ENCODE measurements around the gene TSEN54.
"Not testable (repeated sequence)": the region's sequence is repeated elsewhere in the genome, so short reads cannot be mapped to it uniquely, and the experiment has no call there.

TSEN54 gene

DNA sequence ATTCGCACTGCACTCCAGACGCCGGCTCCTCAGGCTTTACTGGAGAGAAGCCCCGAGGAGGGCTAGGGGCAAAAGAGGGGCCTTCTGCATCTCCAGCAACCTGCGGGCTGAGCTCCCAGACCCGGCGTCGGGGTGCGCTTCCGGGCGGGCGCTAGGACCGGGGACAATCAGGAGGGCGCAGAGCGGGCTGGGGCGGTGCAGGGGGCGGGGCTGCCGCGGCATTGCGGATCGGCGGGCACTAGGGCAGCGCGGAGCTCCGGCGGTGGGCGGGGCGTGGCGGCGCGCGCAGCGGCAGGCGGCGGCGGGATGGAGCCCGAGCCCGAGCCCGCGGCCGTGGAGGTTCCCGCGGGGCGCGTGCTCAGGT lies at the start of gene TSEN54:
TSEN54 (plus strand) TSS at position 274 of the 364 bp plus-strand sequence; CDS start at position 307, 33 bp downstream.
- peak; percentile 87 to 94 for DNase-seq

GRCh38 chr17:75468291-75468754 lies 48.0 kb upstream of the TSEN54 start:
- no peak for DNase-seq

DNA sequence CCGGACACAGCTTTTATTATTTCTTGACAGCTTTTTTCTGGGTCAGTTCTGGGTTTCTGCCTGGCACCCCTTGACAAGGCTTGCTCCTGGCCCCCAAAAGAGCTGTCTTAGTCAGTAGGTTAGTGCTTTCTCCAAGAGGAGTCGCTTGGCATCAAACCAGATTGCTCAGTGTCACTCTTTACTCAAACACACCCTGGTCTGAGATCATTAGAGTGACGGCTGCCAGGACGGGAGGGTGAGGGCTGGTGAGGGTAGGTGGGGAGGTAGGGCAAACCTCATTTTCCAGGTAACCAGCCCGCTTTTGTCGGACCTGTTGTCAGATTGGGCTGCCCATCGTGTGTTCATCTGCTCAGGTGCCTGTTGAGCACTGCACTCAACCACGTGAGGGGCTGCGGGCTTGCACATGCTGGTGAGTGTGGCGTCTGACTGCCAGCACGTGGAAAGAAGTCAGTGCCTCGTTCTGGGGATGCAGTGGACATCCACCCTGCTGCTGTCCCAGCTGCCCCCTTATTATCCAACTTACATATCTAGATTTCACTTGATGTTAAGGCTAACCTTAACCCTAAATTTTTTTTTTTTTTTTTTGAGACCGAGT lies 47.5 kb upstream of the TSEN54 start:
- no peak for DNase-seq

- DNase-seq, result no peak
Measured at GRCh38 chr17:75471207-75471606, 45.1 kb upstream of the TSEN54 start.

DNA sequence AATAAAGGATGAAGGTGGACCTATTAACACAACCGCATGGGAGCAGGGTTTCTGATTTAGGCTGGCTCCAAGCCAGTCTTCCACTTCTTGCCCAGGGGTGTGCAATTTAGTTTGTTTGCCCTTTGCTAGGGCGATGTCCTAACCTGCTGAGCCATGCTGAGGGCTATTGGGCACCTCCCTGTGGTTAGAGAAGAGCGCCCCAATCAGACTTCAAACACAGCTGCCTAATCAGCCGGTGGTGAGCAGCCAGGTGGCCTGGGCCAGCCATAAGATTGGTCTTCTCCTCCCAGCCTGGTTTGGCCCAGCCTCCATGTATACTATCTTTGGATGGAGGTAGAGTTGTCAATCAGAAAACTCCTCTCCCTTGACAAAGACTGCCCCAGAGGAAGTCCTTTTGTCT lies 44.2 kb upstream of the TSEN54 start:
- peak; percentile 27 to 66 for DNase-seq

DNA sequence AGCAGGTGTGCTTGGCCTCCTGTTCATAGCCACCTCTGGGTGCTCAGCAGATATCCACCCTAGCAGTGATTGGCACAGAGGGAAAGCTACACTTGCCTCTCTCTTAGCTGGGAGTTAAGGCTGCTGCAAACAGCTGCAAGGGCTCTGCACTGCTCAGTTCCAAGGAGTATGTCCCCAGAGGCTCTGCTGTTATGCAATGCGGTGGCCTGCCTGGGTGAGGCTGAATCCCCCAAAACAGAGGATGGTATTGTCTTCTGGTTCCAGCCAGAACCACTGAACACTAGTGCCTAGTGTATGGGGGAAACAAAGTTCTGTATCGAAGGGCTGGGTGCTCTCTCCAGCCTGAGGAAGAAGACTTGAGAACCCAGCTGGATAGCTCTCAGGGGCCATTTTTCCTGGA lies 43.1 kb upstream of the TSEN54 start:
- DNase-seq, result no peak

DNA sequence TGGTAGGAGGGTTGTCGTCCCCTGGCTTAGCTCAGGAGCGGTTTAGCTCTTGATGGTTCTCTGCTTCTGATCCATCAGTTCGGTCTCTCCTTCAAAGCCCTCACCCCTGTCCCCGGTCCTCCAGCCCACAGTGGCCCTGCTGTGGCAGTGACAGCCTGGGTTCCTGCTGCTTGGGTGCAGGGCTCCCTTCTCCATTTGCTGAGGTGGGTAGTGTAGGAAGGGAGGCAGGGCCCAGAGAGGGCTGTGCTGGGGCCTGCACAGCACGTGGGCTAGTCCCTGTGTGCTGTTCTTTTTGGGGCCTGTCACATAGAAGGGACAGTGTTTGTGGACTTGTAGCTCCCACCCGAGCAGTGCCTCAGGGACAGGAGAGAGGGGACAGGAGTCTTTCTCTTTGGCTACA lies 41.6 kb upstream of the TSEN54 start:
- DNase-seq, result no peak

- DNase-seq, result no peak
Measured at GRCh38 chr17:75475144-75475835, 41.0 kb upstream of the TSEN54 start.

DNA sequence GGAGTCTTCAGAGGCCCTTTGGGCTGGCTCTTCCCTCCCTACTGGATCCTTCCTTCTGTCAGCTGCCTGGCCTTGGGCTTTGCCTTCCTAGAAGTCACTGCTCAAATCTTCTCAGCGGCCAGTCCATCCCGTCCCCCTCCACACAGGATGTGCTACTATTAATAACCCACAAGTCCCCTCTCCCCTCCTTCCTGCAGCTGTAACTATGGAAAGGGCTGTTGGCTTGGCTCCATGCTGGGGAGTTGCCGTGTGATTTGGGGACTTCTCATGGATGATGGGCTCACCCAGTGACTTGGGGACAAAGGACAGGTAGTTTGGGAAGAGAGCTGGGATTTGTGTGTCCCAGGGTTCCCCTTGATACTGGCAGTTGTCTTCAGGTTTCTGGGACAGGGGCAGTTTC lies 40.5 kb upstream of the TSEN54 start:
- DNase-seq, result no peak

DNA sequence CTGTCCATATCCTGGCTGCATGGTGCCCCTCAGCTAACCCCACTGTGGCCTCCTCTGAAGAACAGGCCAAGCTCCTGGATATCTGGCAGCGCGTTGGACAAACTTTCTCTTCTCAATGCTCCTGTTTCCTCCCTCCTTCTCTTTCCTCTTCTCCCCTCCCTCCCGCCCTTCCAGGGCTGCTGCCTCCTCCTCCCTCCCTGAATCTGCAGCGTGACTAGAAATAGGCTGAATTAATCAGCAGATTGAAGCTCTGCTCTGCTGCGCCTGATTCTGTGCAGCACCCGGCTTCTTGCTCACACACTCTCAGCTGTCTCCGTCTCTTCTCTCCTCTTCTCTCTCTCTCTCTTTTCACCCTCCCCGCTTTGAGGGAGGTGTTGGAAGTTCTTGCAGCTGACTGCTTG lies 40.1 kb upstream of the TSEN54 start:
- DNase-seq, result no peak

DNA sequence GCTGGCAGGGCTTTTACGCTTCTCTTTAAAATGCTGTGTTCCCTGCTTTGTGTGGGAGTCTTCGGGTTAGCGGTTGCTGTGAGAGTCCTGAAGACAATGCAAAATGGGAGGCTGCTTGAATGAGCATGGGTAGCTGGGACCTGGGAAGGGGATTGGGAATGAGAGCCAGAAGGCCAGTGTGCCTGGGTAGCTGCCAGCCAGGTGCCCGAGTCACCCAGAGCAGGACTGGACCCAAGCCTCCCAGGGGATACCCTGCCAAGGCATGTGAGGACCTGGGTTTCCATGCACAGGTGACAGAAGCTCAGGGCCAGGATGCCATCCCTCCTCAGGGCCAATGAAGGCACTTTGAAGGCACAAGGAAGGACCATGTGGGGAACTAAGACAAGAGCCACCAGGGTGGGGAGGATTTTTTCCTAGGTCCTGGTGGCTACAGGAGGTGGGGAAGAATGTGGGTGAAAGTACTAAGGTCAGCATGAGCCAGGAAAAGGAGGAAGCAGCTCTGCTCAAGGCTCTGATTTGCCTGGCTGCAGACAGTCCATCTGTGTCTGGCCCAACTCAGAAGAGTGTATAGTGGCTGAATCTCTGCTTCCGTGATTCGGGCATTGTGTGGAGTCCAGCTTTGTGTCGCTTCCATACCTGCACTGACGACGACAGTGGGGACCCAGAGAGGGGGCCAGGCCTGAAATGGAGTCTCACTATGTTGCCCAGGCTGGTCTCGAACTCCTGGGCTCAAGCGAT lies 39.4 kb upstream of the TSEN54 start:
- DNase-seq, result no peak

GRCh38 chr17:75477490-75477862 lies 38.9 kb upstream of the TSEN54 start:
- DNase-seq, result not testable (repeated sequence)

DNA sequence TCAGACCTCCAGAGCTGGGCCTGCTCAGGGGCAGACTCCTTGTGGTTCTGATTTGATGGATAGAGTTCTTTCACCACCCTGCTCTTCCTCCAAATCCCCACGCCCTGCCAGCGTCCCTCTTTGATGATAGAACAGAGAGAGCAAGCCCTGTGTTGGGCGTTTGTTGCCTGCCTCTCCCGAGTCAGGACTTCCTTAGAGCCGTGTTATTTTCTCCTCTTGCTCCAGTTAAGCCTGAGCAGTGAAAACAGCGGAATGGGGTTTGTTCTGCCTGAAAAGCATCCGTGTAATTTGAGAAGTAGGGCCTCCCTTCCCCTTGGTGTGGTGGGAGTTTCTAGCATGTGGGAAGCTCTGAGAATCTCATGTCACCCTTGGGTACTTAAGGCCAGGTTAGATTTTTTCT lies 37.8 kb upstream of the TSEN54 start:
- no peak for DNase-seq

DNA sequence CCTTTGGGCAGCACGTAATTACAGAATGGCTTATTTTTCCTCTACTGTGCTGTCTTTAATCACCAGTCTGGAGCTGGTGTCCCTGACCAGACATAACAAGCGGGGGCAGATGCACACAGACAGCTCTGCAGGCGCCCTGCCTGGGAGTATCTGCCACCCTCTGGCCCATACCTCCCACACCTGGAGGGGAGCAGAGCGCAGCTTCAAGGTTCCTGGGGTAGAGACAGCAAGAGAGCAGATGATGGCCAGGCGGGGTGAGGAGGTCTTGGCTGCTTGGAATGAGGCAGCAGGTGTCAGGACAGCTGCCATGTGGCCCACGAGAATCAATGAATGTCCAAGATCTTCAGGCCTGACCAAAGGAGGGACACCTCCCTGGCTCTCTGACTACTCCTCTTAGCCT lies 36.0 kb upstream of the TSEN54 start:
- DNase-seq, result no peak

GRCh38 chr17:75481194-75482068 lies 34.9 kb upstream of the TSEN54 start:
- DNase-seq, result no peak

- no peak for DNase-seq
Measured at GRCh38 chr17:75482098-75482942, 34.0 kb upstream of the TSEN54 start.

- DNase-seq, result no peak
Measured at GRCh38 chr17:75485688-75486087, 30.6 kb upstream of the TSEN54 start.

- no peak for DNase-seq
Measured at GRCh38 chr17:75486151-75486550, 30.2 kb upstream of the TSEN54 start.

GRCh38 chr17:75486951-75487350 lies 29.4 kb upstream of the TSEN54 start:
- no peak for DNase-seq

DNA sequence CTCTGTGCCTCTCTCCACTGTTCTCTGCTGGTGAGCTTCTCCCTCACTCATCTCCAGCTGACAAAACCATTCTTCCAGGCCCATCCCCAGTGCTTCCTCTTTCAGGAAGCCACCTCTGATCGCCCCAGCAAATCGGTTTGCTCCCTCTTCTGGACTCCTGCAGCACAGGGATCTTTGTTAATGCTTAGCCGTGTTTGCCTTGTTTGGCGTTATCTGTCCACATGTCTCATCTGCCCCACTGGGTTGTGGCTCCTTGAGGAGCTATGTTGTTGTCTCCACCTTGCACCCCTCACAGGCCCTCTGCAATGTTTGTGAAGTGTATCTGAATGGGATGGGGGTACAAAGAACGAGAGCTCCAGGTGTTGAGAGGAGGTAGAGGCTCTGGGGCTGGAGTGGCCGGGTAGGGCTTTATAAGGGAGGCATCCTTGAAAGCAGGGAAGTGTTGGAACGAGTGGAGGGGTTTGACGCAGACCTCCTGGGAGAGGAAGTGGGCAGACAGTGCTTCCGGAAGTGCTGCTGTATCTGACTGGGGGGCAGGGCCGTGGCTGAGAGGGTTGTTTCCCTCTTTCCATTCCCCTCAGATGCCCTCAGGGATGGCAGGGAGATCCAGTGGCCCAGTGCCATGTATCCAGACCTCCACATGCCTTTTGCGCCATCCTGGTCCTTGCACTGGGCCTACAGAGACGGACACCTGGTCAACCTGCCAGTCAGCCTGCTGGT lies 28.8 kb upstream of the TSEN54 start:
- no peak for DNase-seq

- DNase-seq, result no peak
Measured at GRCh38 chr17:75488693-75489510, 27.4 kb upstream of the TSEN54 start.

Data from SHP77 (cell line).